HEK293 (cell line): ENCODE measurements around the gene TNN.

ENCODE experiments used
- CTCF ChIP-seq: fragments of 450-650 bp; formaldehyde crosslinking; IDR thresholded peaks from 2 replicates; pipeline ENCODE4 v1.5.1; 2016; ENCODE audit warnings: missing biosample characterization, missing genetic modification characterization
- MYNN ChIP-seq: fragments of 450-650 bp; formaldehyde crosslinking; IDR thresholded peaks from 2 replicates; pipeline ENCODE4 v1.5.1; 2016; ENCODE audit warnings: missing biosample characterization, missing genetic modification characterization, borderline replicate concordance
- PATZ1 ChIP-seq: fragments of 450-650 bp; formaldehyde crosslinking; IDR thresholded peaks from 2 replicates; pipeline ENCODE4 v1.5.1; 2016; ENCODE audit warnings: missing biosample characterization, missing genetic modification characterization
- TSHZ1 ChIP-seq: fragments of 450-650 bp; formaldehyde crosslinking; IDR thresholded peaks from 2 replicates; pipeline ENCODE4 v1.5.1; 2016; ENCODE audit warnings: missing biosample characterization, missing genetic modification characterization, borderline replicate concordance
- ZNF114 ChIP-seq: fragments of 450-650 bp; formaldehyde crosslinking; IDR thresholded peaks from 2 replicates; pipeline ENCODE4 v1.5.0; 2017; ENCODE audit warnings: missing biosample characterization, missing genetic modification characterization
- ZNF132 ChIP-seq: fragments of 450-650 bp; formaldehyde crosslinking; IDR thresholded peaks from 2 replicates; pipeline ENCODE4 v1.5.1; 2017; ENCODE audit warnings: missing biosample characterization, missing genetic modification characterization, borderline replicate concordance
- ZNF148 ChIP-seq: fragments of 450-650 bp; formaldehyde crosslinking; IDR thresholded peaks from 2 replicates; pipeline ENCODE4 v1.5.0; 2017; ENCODE audit warnings: missing biosample characterization, missing genetic modification characterization, borderline replicate concordance
- ZNF274 ChIP-seq, 2 experiments: fragments of 200-500 bp in 1 of 2; fragments of 450-650 bp in 1 of 2; sonication (Bioruptor generic) in 1 of 2; formaldehyde crosslinking in 1 of 2; IDR thresholded peaks; 2 replicates each; pipeline versions ENCODE4 v1.5.1 to v1.6.1; 2014 to 2016; ENCODE audit warnings: borderline replicate concordance in 1 of 2, inconsistent platforms in 1 of 2, low read length in 1 of 2, missing biosample characterization in 1 of 2, missing genetic modification characterization in 1 of 2
- ZNF280C ChIP-seq: fragments of 450-650 bp; formaldehyde crosslinking; IDR thresholded peaks from 2 replicates; pipeline ENCODE4 v1.5.1; 2016; ENCODE audit warnings: missing biosample characterization, missing genetic modification characterization
- ZNF423 ChIP-seq: fragments of 450-650 bp; formaldehyde crosslinking; IDR thresholded peaks from 2 replicates; pipeline ENCODE4 v1.5.1; 2016; ENCODE audit warnings: missing biosample characterization, missing genetic modification characterization
- ZNF596 ChIP-seq: fragments of 450-650 bp; IDR thresholded peaks from 2 replicates; pipeline ENCODE4 v1.5.0; 2018; ENCODE audit warnings: missing biosample characterization, mild to moderate bottlenecking, missing genetic modification characterization, moderate library complexity
- ZNF639 ChIP-seq: fragments of 450-650 bp; formaldehyde crosslinking; IDR thresholded peaks from 2 replicates; pipeline ENCODE4 v1.5.1; 2016; ENCODE audit warnings: missing biosample characterization, missing genetic modification characterization

GRCh38 chr1:175043824-175044223 is 23.8 kb upstream of the TNN start:
- TF ChIP-seq ZNF274 (IDR thresholded peaks at IDR 0.05; ENCODE audit: low read length) (no peak), ZNF274 (tag by site-specific recombination; IDR thresholded peaks at IDR 0.05; ENCODE audit: borderline replicate concordance) (no peak), ZNF280C (tag by site-specific recombination) (no peak), ZNF639 (tag by site-specific recombination) (no peak), MYNN (tag by site-specific recombination) (no peak), CTCF (tag by site-specific recombination) (no peak), ZNF114 (tag by site-specific recombination) (no peak), PATZ1 (no peak), ZNF596 (tag by site-specific recombination) (no peak), ZNF423 (tag by site-specific recombination) (no peak), TSHZ1 (tag by site-specific recombination) (no peak), ZNF132 (no peak), ZNF148 (tag by site-specific recombination) (no peak)
